GM12801 (cell line): ENCODE results near the gene SORCS2.

Source experiments
- CTCF ChIP-seq: IDR thresholded peaks from one replicate; pipeline ENCODE4 v1.5.1; 2011; ENCODE audit warnings: control low read depth; ENCODE audit not compliant: insufficient read length; ENCODE audit errors: extremely low read depth

Gene SORCS2

GRCh38 chr4:7306986-7307385, 114.6 kb downstream of the SORCS2 start:
- TF ChIP-seq CTCF = no peak

GRCh38 chr4:7307394-7308099, 115.2 kb downstream of the SORCS2 start:
- no peak for TF ChIP-seq CTCF

- TF ChIP-seq CTCF = no peak
These were observed 116.8 kb downstream of the SORCS2 start for GRCh38 chr4:7309181-7309580.

- no peak for TF ChIP-seq CTCF
These were observed 117.5 kb downstream of the SORCS2 start for GRCh38 chr4:7309636-7310390.

GRCh38 chr4:7310451-7310850, 118.1 kb downstream of the SORCS2 start:
- no peak for TF ChIP-seq CTCF

- TF ChIP-seq CTCF = no peak
These were observed 118.9 kb downstream of the SORCS2 start for GRCh38 chr4:7311205-7311604.

- TF ChIP-seq CTCF = no peak
These were observed 120.4 kb downstream of the SORCS2 start for GRCh38 chr4:7312691-7313090.
